Suppressor macrophage (primary cell): ENCODE results near the gene ACVRL1.

Experiments
- DNase-seq, 4 experiments: peaks; one replicate each; pipeline ENCODE4 v3.0.0-alpha.2; 2020 to 2022

The ACVRL1 gene

GRCh38 chr12:51970904-51971646 lies 63.8 kb downstream of the ACVRL1 start:
- peak in 1 of 4 experiments; percentile 27 for DNase-seq

- DNase-seq, result peak in 3 of 4 experiments; percentile 33 to 71 (median 59)
These were observed 64.5 kb downstream of the ACVRL1 start for GRCh38 chr12:51971679-51972421.

GRCh38 chr12:51972422-51972812 lies 65.1 kb downstream of the ACVRL1 start:
- peak in 1 of 4 experiments; percentile 24 for DNase-seq

- peak; percentile 80 to 96 (median 92) for DNase-seq
These were observed 65.6 kb downstream of the ACVRL1 start for GRCh38 chr12:51972849-51973273.
